ENCODE measurements around the gene CRMP1.

CRMP1 gene

DNA sequence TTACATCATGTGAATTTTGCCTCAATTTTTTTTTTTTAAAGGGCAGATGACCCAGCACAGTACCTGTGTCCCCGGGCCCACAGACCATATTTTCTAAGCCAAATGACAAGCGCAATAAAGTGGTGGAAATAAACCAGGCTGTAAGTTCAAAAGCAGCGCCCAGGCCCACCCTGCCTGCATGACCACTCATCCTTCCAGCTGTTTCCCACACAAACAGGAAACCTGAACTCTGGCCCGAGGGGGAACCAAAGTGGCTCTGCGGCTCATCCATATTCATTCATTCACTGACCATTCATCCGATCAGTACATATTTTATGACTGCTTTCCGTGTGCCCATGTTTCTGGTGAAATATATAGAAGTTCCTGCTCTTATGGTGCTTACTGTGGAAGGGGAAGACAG is 33.7 kb upstream of the CRMP1 start:
- DNase-seq (ENCODE audit: low spot score), result no peak
- TF ChIP-seq, protein P1, sequence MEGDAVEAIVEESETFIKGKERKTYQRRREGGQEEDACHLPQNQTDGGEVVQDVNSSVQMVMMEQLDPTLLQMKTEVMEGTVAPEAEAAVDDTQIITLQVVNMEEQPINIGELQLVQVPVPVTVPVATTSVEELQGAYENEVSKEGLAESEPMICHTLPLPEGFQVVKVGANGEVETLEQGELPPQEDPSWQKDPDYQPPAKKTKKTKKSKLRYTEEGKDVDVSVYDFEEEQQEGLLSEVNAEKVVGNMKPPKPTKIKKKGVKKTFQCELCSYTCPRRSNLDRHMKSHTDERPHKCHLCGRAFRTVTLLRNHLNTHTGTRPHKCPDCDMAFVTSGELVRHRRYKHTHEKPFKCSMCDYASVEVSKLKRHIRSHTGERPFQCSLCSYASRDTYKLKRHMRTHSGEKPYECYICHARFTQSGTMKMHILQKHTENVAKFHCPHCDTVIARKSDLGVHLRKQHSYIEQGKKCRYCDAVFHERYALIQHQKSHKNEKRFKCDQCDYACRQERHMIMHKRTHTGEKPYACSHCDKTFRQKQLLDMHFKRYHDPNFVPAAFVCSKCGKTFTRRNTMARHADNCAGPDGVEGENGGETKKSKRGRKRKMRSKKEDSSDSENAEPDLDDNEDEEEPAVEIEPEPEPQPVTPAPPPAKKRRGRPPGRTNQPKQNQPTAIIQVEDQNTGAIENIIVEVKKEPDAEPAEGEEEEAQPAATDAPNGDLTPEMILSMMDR (IDR thresholded peaks at IDR 0.05; ENCODE audit: extremely low read depth, missing control alignments), result no peak

DNA sequence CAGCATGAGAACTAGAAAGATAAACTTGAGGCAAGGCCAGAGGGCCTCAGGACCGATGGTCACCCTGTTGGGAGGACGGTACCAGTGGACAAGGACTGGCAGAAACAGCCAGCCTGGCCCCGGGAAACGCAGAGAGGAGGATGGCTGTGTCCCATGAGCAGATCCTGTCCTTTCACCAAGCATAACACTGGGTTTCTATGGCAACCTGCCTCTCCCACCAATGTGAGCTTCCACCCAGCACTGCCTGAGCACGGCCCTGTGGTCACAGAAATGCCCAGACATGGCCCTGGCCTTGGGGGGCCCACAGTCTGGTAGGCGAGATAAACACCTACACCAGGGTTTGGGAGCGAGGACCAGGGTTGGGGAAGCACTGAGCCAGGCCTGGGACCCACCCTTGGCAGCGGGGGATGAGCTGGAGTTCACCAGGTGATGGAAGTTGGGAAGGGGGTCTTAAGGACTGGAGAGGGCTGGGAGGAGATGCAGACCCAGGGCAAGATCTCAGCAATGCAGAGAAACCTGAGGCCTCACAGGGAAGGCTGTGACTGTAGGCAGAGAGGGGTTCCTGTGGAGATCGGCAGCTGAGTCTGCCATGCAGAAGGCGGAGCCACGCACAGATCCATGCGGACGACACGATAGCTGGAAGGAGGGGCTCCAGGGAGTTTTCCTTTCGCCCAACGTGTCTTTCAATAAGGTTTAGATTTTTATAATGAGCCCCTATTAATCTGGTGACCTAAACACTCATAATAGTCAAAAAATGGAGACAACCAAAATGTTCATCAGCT is 32.7 kb upstream of the CRMP1 start:
- DNase-seq (ENCODE audit: low spot score), result no peak
- TF ChIP-seq, protein P1 (IDR thresholded peaks at IDR 0.05; ENCODE audit: extremely low read depth, missing control alignments), result no peak

- TF ChIP-seq, protein P1 (IDR thresholded peaks at IDR 0.05; ENCODE audit: extremely low read depth, missing control alignments), result no peak
These were observed 31.7 kb upstream of the CRMP1 start for GRCh38 chr4:5924461-5925125.

DNA sequence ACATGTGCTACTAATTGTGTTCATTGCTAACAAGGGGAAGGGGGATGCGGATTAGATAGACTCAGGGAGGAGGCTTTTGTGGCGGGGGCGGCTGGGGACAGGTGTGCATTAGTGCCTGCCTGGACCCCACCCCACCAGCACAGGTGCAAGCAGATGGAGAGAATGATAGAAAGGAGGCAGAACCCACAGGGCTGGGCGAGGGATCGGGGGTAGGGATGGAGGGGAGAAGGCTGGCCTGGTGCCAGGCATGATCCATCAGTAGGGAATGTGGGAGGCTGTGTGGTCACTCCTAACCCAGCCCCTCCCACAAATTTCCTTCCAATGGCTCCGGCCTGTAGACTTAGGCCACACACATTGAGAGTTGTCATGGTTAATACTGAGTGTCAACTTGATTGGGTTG is 30.5 kb upstream of the CRMP1 start:
- DNase-seq (ENCODE audit: low spot score), result no peak
- TF ChIP-seq, protein P1 (IDR thresholded peaks at IDR 0.05; ENCODE audit: extremely low read depth, missing control alignments), result no peak

More at GRCh38 chr4:5924461-5925125, 31.7 kb upstream of the CRMP1 start:
- DNase-seq (ENCODE audit: low spot score), result no peak

- DNase-seq (ENCODE audit: low spot score), result no peak
- TF ChIP-seq, protein P1 (IDR thresholded peaks at IDR 0.05; ENCODE audit: extremely low read depth, missing control alignments), result no peak
These were observed 29.7 kb upstream of the CRMP1 start for GRCh38 chr4:5922556-5922955.

- TF ChIP-seq, protein P1 (IDR thresholded peaks at IDR 0.05; ENCODE audit: extremely low read depth, missing control alignments), result no peak
- DNase-seq (ENCODE audit: low spot score), result no peak
These were observed 29.1 kb upstream of the CRMP1 start for GRCh38 chr4:5921981-5922380.
